Endometrium (tissue), 2 donors: ENCODE measurements around the gene THBS2.
"Not testable (repeated sequence)": the region's sequence is repeated elsewhere in the genome, so short reads cannot be mapped to it uniquely, and the experiment has no call there.

Experiments used
- FAIRE-seq: peaks from 2 replicates; lab custom pipeline; 2012; peaks lifted over from hg19 to GRCh38; lab: Jason Lieb, UNC
- donor health status: control.
- donor health status: control.

The THBS2 gene

GRCh38 chr6:169184419-169184818 lies 69.2 kb downstream of the THBS2 start:
- no peak for FAIRE-seq

GRCh38 chr6:169183233-169183632 lies 70.4 kb downstream of the THBS2 start:
- no peak for FAIRE-seq

- FAIRE-seq, result not testable (repeated sequence)
Observed at GRCh38 chr6:169179831-169180230, 73.8 kb downstream of the THBS2 start.

- no peak for FAIRE-seq
Observed at GRCh38 chr6:169177516-169178166, 76.0 kb downstream of the THBS2 start.

GRCh38 chr6:169176361-169176991 lies 77.2 kb downstream of the THBS2 start:
- FAIRE-seq, result no peak

GRCh38 chr6:169175360-169175887 lies 78.2 kb downstream of the THBS2 start:
- FAIRE-seq, result no peak

GRCh38 chr6:169174516-169175359 lies 78.9 kb downstream of the THBS2 start:
- FAIRE-seq, result no peak

GRCh38 chr6:169173532-169174268 lies 79.9 kb downstream of the THBS2 start:
- FAIRE-seq, result no peak

GRCh38 chr6:169172946-169173345 lies 80.7 kb downstream of the THBS2 start:
- FAIRE-seq, result no peak

- no peak for FAIRE-seq
Observed at GRCh38 chr6:169172456-169172855, 81.2 kb downstream of the THBS2 start.

GRCh38 chr6:169171951-169172350 lies 81.7 kb downstream of the THBS2 start:
- FAIRE-seq, result no peak

GRCh38 chr6:169171016-169171415 lies 82.6 kb downstream of the THBS2 start:
- no peak for FAIRE-seq

- no peak for FAIRE-seq
Observed at GRCh38 chr6:169170583-169170955, 83.1 kb downstream of the THBS2 start.

- no peak for FAIRE-seq
Observed at GRCh38 chr6:169169941-169170582, 83.6 kb downstream of the THBS2 start.

- FAIRE-seq, result no peak
Observed at GRCh38 chr6:169169375-169169774, 84.3 kb downstream of the THBS2 start.

- no peak for FAIRE-seq
Observed at GRCh38 chr6:169168706-169169105, 84.9 kb downstream of the THBS2 start.

GRCh38 chr6:169168302-169168630 lies 85.4 kb downstream of the THBS2 start:
- FAIRE-seq, result no peak

GRCh38 chr6:169167581-169168301 lies 85.9 kb downstream of the THBS2 start:
- no peak for FAIRE-seq

GRCh38 chr6:169166896-169167580 lies 86.6 kb downstream of the THBS2 start:
- no peak for FAIRE-seq
